Activated CD8-positive, alpha-beta T cell treated with anti-CD3 and anti-CD28 coated beads for 36 hours (primary cell): ENCODE measurements around the gene NDEL1. TPM values are rescaled to one million over a fixed set of nuclear protein-coding genes. Genes with fewer than 3 reads are reported as not detected.

Experiments used
- total RNA-seq, 2 experiments: library from RNA; stranded (reverse); gene quantifications; one replicate each; pipeline ENCODE4 v1.2.3, GENCODE V29; 2021

Gene NDEL1
- total RNA-seq, 2 experiments from 2014 or later: 48.1 to 53.9 TPM

Other genes starting within 250 kb of the NDEL1 start
- 1 to 10 TPM; 5.5 to 6.2 TPM for gene BORCS6, start 245.7 kb upstream of the NDEL1 start, total RNA-seq
- 100 to 1,000 TPM; 170 to 174 TPM for gene AURKB, start 225.3 kb upstream of the NDEL1 start, total RNA-seq
- gene CTC1, start 187.8 kb upstream of the NDEL1 start, total RNA-seq: 10 to 100 TPM; 53.0 to 60.3 TPM
- 100 to 1,000 TPM; 152 to 157 TPM for gene PFAS, start 186.6 kb upstream of the NDEL1 start, total RNA-seq
- 10 to 100 TPM; 44.1 to 47.8 TPM for gene RANGRF, start 147.2 kb upstream of the NDEL1 start, total RNA-seq
- gene SLC25A35, start 140.5 kb upstream of the NDEL1 start, total RNA-seq: 1 to 10 TPM; 2.1 to 3.0 TPM
- not detected for gene ARHGEF15, start 125.6 kb upstream of the NDEL1 start, total RNA-seq
- gene ODF4, start 96.0 kb upstream of the NDEL1 start, total RNA-seq: not detected
- 1,000 to 10,000 TPM; 3,141 to 3,176 TPM for gene RPL26, start 52.7 kb upstream of the NDEL1 start, total RNA-seq
- gene RNF222, start 38.1 kb upstream of the NDEL1 start, total RNA-seq: under 1 TPM; 0.11 TPM
- gene MYH10, start 194.8 kb downstream of the NDEL1 start, total RNA-seq: 10 to 100 TPM; 19.9 to 23.7 TPM